HEK293 (cell line): ENCODE results near the gene SARS1.

Experiments used
- CTCF ChIA-PET: fragments of 350-600 bp; formaldehyde crosslinking; extraction: SDS; loops from one replicate; lab custom pipeline; 2021; ENCODE audit warnings: antibody characterized with exemption; lab: Yijun Ruan, JAX
- POLR2A ChIA-PET: fragments of 300-600 bp; formaldehyde crosslinking; extraction: SDS; loops from one replicate; lab custom pipeline; 2020; ENCODE audit warnings: antibody characterized with exemption, inconsistent platforms; lab: Yijun Ruan, JAX
- H3K27ac ChIP-seq: fragments of 200-500 bp; sonication (Bioruptor generic); 2 replicates; pipeline ENCODE4 v1.5.1; 2014; ENCODE audit warnings: low read depth, low read length, control low read depth, inconsistent platforms; ENCODE audit errors: extremely low read depth
- H3K36me3 ChIP-seq, 2 experiments: fragments of 200-500 bp in 1 of 2; sonication (Bioruptor generic) in 1 of 2; 1 replicate in 1 of 2; 2 replicates in 1 of 2; pipeline ENCODE4 v1.5.1; 2014 to 2017; ENCODE audit warnings: inconsistent platforms in 2 of 2, low read length in 2 of 2; ENCODE audit not compliant: control insufficient read depth in 2 of 2, insufficient read depth in 1 of 2
- H3K4me1 ChIP-seq: fragments of 200-500 bp; sonication (Bioruptor generic); 2 replicates; pipeline ENCODE4 v1.5.1; 2014; ENCODE audit warnings: mild to moderate bottlenecking, low read length, inconsistent platforms; ENCODE audit not compliant: control insufficient read depth, insufficient read depth
- H3K4me3 ChIP-seq: 2 replicates; pipeline ENCODE4 v1.5.1; 2011; ENCODE audit warnings: low read depth, mild to moderate bottlenecking, control low read depth, low read length, moderate library complexity
- H3K9me3 ChIP-seq: fragments of 200-500 bp; sonication (Bioruptor generic); 2 replicates; pipeline ENCODE4 v1.5.1; 2014; ENCODE audit warnings: low read depth, low read length, inconsistent platforms; ENCODE audit not compliant: control insufficient read depth, insufficient read depth
- GLIS2 ChIP-seq: fragments of 450-650 bp; formaldehyde crosslinking; IDR thresholded peaks from 2 replicates; pipeline ENCODE4 v1.5.1; 2016; ENCODE audit warnings: missing biosample characterization, missing genetic modification characterization
- IKZF3 ChIP-seq: fragments of 450-650 bp; IDR thresholded peaks from 2 replicates; pipeline ENCODE4 v1.5.0; 2018; ENCODE audit warnings: missing biosample characterization, mild to moderate bottlenecking, missing genetic modification characterization, moderate library complexity
- KLF10 ChIP-seq: fragments of 450-650 bp; IDR thresholded peaks from 2 replicates; pipeline ENCODE4 v1.5.1; 2018; ENCODE audit warnings: missing biosample characterization, mild to moderate bottlenecking, missing genetic modification characterization
- PRDM10 ChIP-seq: fragments of 450-650 bp; formaldehyde crosslinking; IDR thresholded peaks from 2 replicates; pipeline ENCODE4 v1.5.1; 2016; ENCODE audit warnings: missing biosample characterization, missing genetic modification characterization
- SP2 ChIP-seq: fragments of 450-650 bp; formaldehyde crosslinking; IDR thresholded peaks from 2 replicates; pipeline ENCODE4 v1.5.1; 2016; ENCODE audit warnings: missing biosample characterization, missing genetic modification characterization
- SP3 ChIP-seq: fragments of 450-650 bp; formaldehyde crosslinking; IDR thresholded peaks from 2 replicates; pipeline ENCODE4 v1.5.1; 2016; ENCODE audit warnings: missing biosample characterization, missing genetic modification characterization
- ZBTB17 ChIP-seq: fragments of 450-650 bp; formaldehyde crosslinking; IDR thresholded peaks from 2 replicates; pipeline ENCODE4 v1.5.1; 2016; ENCODE audit warnings: missing biosample characterization, missing genetic modification characterization
- ZBTB20 ChIP-seq: fragments of 450-650 bp; formaldehyde crosslinking; IDR thresholded peaks from 2 replicates; pipeline ENCODE4 v1.5.1; 2016; ENCODE audit warnings: missing biosample characterization, missing genetic modification characterization
- ZBTB8A ChIP-seq: fragments of 450-650 bp; formaldehyde crosslinking; IDR thresholded peaks from 2 replicates; pipeline ENCODE4 v1.5.1; 2016; ENCODE audit warnings: missing biosample characterization, missing genetic modification characterization
- ZFP69B ChIP-seq: fragments of 450-650 bp; formaldehyde crosslinking; IDR thresholded peaks from 2 replicates; pipeline ENCODE4 v1.5.1; 2016; ENCODE audit warnings: missing biosample characterization, missing genetic modification characterization
- ZNF184 ChIP-seq: fragments of 450-650 bp; IDR thresholded peaks from 2 replicates; pipeline ENCODE4 v1.5.1; 2018; ENCODE audit warnings: missing biosample characterization, mild to moderate bottlenecking, missing genetic modification characterization
- ZNF2 ChIP-seq: fragments of 450-650 bp; formaldehyde crosslinking; IDR thresholded peaks from 2 replicates; pipeline ENCODE4 v1.5.1; 2016; ENCODE audit warnings: missing biosample characterization, missing genetic modification characterization
- ZNF223 ChIP-seq: fragments of 450-650 bp; formaldehyde crosslinking; IDR thresholded peaks from 2 replicates; pipeline ENCODE4 v1.5.1; 2016; ENCODE audit warnings: missing biosample characterization, missing genetic modification characterization
- ZNF23 ChIP-seq: fragments of 450-650 bp; formaldehyde crosslinking; IDR thresholded peaks from 2 replicates; pipeline ENCODE4 v1.5.1; 2016; ENCODE audit warnings: missing biosample characterization, missing genetic modification characterization, borderline replicate concordance
- ZNF335 ChIP-seq: fragments of 450-650 bp; formaldehyde crosslinking; conservative IDR thresholded peaks from 2 replicates; pipeline ENCODE4 v1.5.1; 2016; ENCODE audit warnings: missing biosample characterization, missing genetic modification characterization
- ZNF341 ChIP-seq: fragments of 450-650 bp; formaldehyde crosslinking; IDR thresholded peaks from 2 replicates; pipeline ENCODE4; 2016; ENCODE audit warnings: low read depth, missing biosample characterization, missing genetic modification characterization
- ZNF391 ChIP-seq: fragments of 450-650 bp; formaldehyde crosslinking; IDR thresholded peaks from 2 replicates; pipeline ENCODE4 v1.5.1; 2016; ENCODE audit warnings: low read depth, missing biosample characterization, missing genetic modification characterization, borderline replicate concordance
- ZNF48 ChIP-seq: fragments of 450-650 bp; formaldehyde crosslinking; IDR thresholded peaks from 2 replicates; pipeline ENCODE4 v1.5.1; 2016; ENCODE audit warnings: missing biosample characterization, missing genetic modification characterization
- ZNF510 ChIP-seq: fragments of 450-650 bp; formaldehyde crosslinking; IDR thresholded peaks from 2 replicates; pipeline ENCODE4 v1.5.1; 2018; ENCODE audit warnings: mild to moderate bottlenecking, missing genetic modification characterization, missing biosample characterization; ENCODE audit not compliant: insufficient replicate concordance
- ZNF555 ChIP-seq: fragments of 450-650 bp; formaldehyde crosslinking; conservative IDR thresholded peaks from 2 replicates; pipeline ENCODE4 v1.5.1; 2017; ENCODE audit warnings: missing biosample characterization, mild to moderate bottlenecking, missing genetic modification characterization, inconsistent platforms
- ZNF560 ChIP-seq: fragments of 450-650 bp; formaldehyde crosslinking; IDR thresholded peaks from 2 replicates; pipeline ENCODE4 v1.5.1; 2017; ENCODE audit warnings: missing biosample characterization, missing genetic modification characterization, borderline replicate concordance
- ZNF660 ChIP-seq: fragments of 450-650 bp; IDR thresholded peaks from 2 replicates; pipeline ENCODE4 v1.5.1; 2018; ENCODE audit warnings: missing biosample characterization, mild to moderate bottlenecking, missing genetic modification characterization
- ZNF785 ChIP-seq: fragments of 450-650 bp; formaldehyde crosslinking; IDR thresholded peaks from 2 replicates; pipeline ENCODE4 v1.5.1; 2016; ENCODE audit warnings: missing biosample characterization, missing genetic modification characterization
- ZNF792 ChIP-seq: fragments of 450-650 bp; formaldehyde crosslinking; IDR thresholded peaks from 2 replicates; pipeline ENCODE4 v1.5.1; 2016; ENCODE audit warnings: missing biosample characterization, missing genetic modification characterization
- TF ChIP-seq, protein P1 (sequence below): fragments of 450-650 bp; formaldehyde crosslinking; IDR thresholded peaks from 2 replicates; pipeline ENCODE4 v1.5.1; 2016; ENCODE audit warnings: missing biosample characterization, missing genetic modification characterization, borderline replicate concordance

SARS1 gene

GRCh38 chr1:109248797-109249629, 35.3 kb downstream of the SARS1 start, which contains the start of gene CELSR2 (continued):
- TF ChIP-seq PRDM10 (tag by site-specific recombination), result peak; percentile 60; the same call in 1 of the 2 replicates
- TF ChIP-seq ZFP69B (tag by site-specific recombination), result peak; percentile 100
- peak; percentile 42; the same call in 1 of the 2 replicates for TF ChIP-seq ZNF660 (tag by site-specific recombination)
- peak; percentile 44; the same call in 1 of the 2 replicates for TF ChIP-seq ZBTB17 (tag by site-specific recombination)
- 0 out of 2 replicates have a peak, but pooled peaks have one; percentile 18 for TF ChIP-seq ZBTB8A (tag by site-specific recombination)

GRCh38 chr1:109249654-109250401, 36.1 kb downstream of the SARS1 start:
- CTCF ChIA-PET, result interaction anchor here (0.7 to 1.1 kb wide), 3 partner anchors 10 to 288 kb away, joined by 3 to 4 read pairs (median 3); no protein-coding TSS in a partner anchor
- no peaks in the 10 kb centered on the region for H3K9me3 ChIP-seq
- peak overlapping the region; percentile 45 for H3K4me3 ChIP-seq
- peaks cover 0 to 28% of the 10 kb centered on the region in 2 experiments; a peak in 1 of 3 replicates for H3K36me3 ChIP-seq
- POLR2A ChIA-PET, result interaction anchor here (1.0 to 2.7 kb wide), 7 partner anchors 10 to 150 kb away, joined by 3 to 12 read pairs (median 4); partner anchors contain the start of genes PSRC1 and SORT1
- peaks cover 5% of the 10 kb centered on the region; the same call in 1 of the 2 replicates for H3K4me1 ChIP-seq
- peak overlapping the region; percentile 65; the same call in 1 of the 2 replicates for H3K27ac ChIP-seq
- no peak for TF ChIP-seq IKZF3 (tag by site-specific recombination)
- TF ChIP-seq KLF10, result no peak
- peak; percentile 66; the same call in 1 of the 2 replicates for TF ChIP-seq GLIS2 (tag by site-specific recombination)
- TF ChIP-seq ZBTB8A (tag by site-specific recombination), result no peak
- no peak for TF ChIP-seq SP2 (tag by site-specific recombination)
- TF ChIP-seq ZNF223 (tag by site-specific recombination), result no peak
- TF ChIP-seq, protein P1, sequence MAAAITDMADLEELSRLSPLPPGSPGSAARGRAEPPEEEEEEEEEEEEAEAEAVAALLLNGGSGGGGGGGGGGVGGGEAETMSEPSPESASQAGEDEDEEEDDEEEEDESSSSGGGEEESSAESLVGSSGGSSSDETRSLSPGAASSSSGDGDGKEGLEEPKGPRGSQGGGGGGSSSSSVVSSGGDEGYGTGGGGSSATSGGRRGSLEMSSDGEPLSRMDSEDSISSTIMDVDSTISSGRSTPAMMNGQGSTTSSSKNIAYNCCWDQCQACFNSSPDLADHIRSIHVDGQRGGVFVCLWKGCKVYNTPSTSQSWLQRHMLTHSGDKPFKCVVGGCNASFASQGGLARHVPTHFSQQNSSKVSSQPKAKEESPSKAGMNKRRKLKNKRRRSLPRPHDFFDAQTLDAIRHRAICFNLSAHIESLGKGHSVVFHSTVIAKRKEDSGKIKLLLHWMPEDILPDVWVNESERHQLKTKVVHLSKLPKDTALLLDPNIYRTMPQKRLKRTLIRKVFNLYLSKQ (tag by site-specific recombination), result no peak
- no peak for TF ChIP-seq ZNF510
- 0 out of 2 replicates have a peak, but pooled peaks have one; percentile 13 for TF ChIP-seq ZNF341 (tag by site-specific recombination)
- TF ChIP-seq ZNF184 (tag by site-specific recombination), result no peak
- TF ChIP-seq ZNF792 (tag by site-specific recombination), result no peak
- TF ChIP-seq ZNF555, result no peak
- no peak for TF ChIP-seq ZNF2
- peak; percentile 97 for TF ChIP-seq ZNF560 (tag by site-specific recombination)
- no peak for TF ChIP-seq ZNF785 (tag by site-specific recombination)
- 0 out of 2 replicates have a peak, but pooled peaks have one; percentile 41 for TF ChIP-seq ZNF335 (tag by site-specific recombination)
- TF ChIP-seq ZNF48 (tag by site-specific recombination), result no peak
- no peak for TF ChIP-seq SP3
- no peak for TF ChIP-seq ZNF391
- TF ChIP-seq ZNF23 (tag by site-specific recombination), result no peak
- peak; percentile 61; the same call in 1 of the 2 replicates for TF ChIP-seq ZBTB20 (tag by site-specific recombination)
